Vagina (tissue), 2 donors: ENCODE data around the gene SH2D7. TPM values are rescaled to one million over a fixed set of nuclear protein-coding genes. Genes with fewer than 3 reads are reported as not detected.

Experiments
- DNase-seq, 2 donors: peaks; one replicate each; pipeline ENCODE4 v3.0.0-alpha.2; 2017; ENCODE audit errors: extremely low spot score in 2 of 2
- H3K27ac ChIP-seq: fragments of 200-600 bp; sonication (generic); one replicate; pipeline ENCODE4 v1.5.1; 2019
- H3K27me3 ChIP-seq: fragments of 200-600 bp; sonication (generic); one replicate; pipeline ENCODE4 v1.5.1; 2019
- H3K36me3 ChIP-seq, 2 donors: fragments of 200-600 bp; sonication (generic); one replicate each; pipeline ENCODE4 v1.5.1; 2017 to 2019
- H3K4me1 ChIP-seq: fragments of 200-600 bp; sonication (generic); one replicate; pipeline ENCODE4 v1.5.1; 2019
- H3K4me3 ChIP-seq, 2 donors: fragments of 200-600 bp; sonication (generic); 1 replicate in 1 of 2; 2 replicates in 1 of 2; pipeline ENCODE4 v1.5.1; 2016 to 2019
- H3K9me3 ChIP-seq: fragments of 200-600 bp; sonication (generic); one replicate; pipeline ENCODE4 v1.5.1; 2019
- POLR2A ChIP-seq, 2 donors: fragments of 450-650 bp; IDR thresholded peaks; one replicate each; pipeline ENCODE4 v1.6.1; 2017; ENCODE audit warnings: antibody characterized with exemption in 2 of 2, mild to moderate bottlenecking in 2 of 2, moderate library complexity in 2 of 2
- POLR2AphosphoS5 ChIP-seq, 2 donors: sonication (generic); formaldehyde crosslinking; IDR thresholded peaks; one replicate each; pipeline ENCODE4 v1.9.0; 2017; ENCODE audit warnings: antibody characterized with exemption in 2 of 2, mild to moderate bottlenecking in 2 of 2, low read depth in 1 of 2; ENCODE audit not compliant: insufficient read depth in 1 of 2
- intact Hi-C: fragments of 100-400 bp; cut with DNase I; formaldehyde crosslinking; loops from one replicate; pipeline ENCODE4 v1.15.1; 2023
- total RNA-seq: library from RNA; depleted of rRNA; stranded (reverse); fragments of >200 nt; gene quantifications from one replicate; pipeline ENCODE4 v1.2.3, GENCODE V29; 2016
- TF ChIP-seq, protein P1 (sequence below), 3 experiments: fragments of 450-650 bp in 2 of 3; fragments of 200-600 bp in 1 of 3; sonication (generic) in 1 of 3; IDR thresholded peaks; one replicate each; pipeline ENCODE4 v1.5.1; 2017 to 2019; ENCODE audit warnings: antibody characterized with exemption in 3 of 3, mild to moderate bottlenecking in 2 of 3, moderate library complexity in 2 of 3

Gene SH2D7
- total RNA-seq, 1 donor from 2014 or later: not detected

DNA sequence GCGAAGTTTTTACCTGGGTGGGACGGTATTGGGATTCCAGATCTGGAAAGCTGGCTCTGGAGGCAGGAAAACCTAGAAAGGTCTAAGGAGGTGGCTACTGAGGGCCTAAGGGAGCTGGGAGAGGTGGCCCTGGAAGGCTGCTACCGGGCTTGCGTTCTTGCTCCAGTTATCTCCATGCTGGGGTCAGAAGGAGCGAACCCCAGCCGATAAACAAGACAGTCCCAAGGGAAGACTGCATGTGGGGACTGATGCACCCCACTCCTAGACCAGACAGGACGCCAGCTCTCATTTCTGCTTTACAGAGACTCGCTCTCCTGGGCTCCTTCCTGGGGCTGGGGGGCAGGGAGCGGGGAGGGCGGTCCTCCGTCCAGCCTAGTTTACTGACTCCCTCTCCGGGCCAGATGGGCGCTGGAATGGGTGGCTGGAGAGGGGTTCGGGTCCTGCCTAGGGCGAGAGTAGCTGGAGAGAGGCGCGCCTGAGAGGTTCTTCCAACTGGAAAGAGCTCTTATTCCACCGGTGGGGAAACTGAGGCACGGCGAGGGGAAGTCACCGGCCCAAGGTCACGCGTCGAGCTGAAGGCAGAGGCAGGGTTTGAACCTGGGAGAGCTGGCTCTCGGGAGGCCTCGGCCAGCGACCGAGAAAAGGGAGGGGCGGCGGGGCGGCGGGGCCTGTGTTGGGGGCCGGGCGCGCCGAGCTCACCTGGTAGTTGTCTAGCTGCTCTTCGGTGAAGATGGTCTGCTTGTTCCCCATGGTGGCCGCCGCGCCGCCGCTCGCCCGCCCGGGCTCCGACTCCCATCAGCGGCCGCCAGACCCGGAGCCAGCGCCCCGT lies 38.3 kb downstream of the SH2D7 start:
- TF ChIP-seq, protein P1, sequence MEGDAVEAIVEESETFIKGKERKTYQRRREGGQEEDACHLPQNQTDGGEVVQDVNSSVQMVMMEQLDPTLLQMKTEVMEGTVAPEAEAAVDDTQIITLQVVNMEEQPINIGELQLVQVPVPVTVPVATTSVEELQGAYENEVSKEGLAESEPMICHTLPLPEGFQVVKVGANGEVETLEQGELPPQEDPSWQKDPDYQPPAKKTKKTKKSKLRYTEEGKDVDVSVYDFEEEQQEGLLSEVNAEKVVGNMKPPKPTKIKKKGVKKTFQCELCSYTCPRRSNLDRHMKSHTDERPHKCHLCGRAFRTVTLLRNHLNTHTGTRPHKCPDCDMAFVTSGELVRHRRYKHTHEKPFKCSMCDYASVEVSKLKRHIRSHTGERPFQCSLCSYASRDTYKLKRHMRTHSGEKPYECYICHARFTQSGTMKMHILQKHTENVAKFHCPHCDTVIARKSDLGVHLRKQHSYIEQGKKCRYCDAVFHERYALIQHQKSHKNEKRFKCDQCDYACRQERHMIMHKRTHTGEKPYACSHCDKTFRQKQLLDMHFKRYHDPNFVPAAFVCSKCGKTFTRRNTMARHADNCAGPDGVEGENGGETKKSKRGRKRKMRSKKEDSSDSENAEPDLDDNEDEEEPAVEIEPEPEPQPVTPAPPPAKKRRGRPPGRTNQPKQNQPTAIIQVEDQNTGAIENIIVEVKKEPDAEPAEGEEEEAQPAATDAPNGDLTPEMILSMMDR (IDR thresholded peaks at IDR 0.05): no peak
- TF ChIP-seq POLR2A (IDR thresholded peaks at IDR 0.05) (no peak), POLR2AphosphoS5 (IDR thresholded peaks at IDR 0.05; ENCODE audit: insufficient read depth in 1 of 2, low read depth in 1 of 2) (no peak)
- Histone ChIP-seq H3K4me3 (peak overlapping the region; percentile 63 to 77), H3K9me3 (no peaks in the 10 kb centered on the region), H3K27me3 (no peaks in the 10 kb centered on the region), H3K4me1 (peaks cover 22% of the 10 kb centered on the region), H3K36me3 (no peaks in the 10 kb centered on the region), H3K27ac (peak overlapping the region; percentile 88)
- DNase-seq: no peak
- intact Hi-C loops: loop anchor here (10.0 kb wide), 1 partner anchor 294 kb away; no protein-coding TSS in a partner anchor

DNA sequence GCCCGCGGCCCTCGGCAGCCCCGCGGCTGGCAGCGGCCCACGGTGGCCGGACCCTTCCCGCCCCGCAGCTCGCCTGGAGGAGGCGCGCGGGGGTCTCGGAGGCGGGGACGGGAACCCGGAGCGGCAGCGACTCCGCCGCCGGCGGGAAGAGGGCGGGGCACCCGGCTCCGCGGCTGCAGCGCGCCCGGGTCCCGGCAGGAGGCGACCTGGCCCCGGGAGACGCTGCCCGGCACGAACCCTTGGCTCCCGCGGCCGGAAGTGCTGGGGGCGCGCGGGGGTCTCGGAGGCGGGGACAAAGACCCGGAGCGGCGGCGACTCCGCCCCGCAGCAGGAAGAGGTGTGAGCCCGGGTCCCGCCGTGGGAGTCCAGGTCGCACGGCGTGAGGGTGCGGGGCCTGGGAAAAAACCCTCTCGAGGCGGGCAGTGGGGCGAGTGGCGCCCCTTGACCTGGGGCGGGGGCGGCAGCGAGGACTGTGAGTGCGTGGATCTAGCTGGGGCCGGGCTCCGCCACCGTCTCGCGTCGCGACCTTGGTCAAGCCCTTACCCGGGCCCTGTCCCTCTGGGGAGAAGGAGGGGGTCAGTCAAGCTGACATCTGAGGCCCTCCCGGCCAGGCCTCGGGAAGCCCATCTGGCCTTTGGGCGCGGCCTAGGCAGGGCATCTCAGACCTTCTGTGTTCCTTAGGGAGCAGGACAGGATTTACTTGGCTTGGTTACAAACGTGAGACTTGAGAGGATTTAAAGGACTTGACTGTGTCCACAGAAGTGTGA lies 39.1 kb downstream of the SH2D7 start, which contains the start of gene CIB2:
CIB2 (minus strand) TSS at position 151 of the 767 bp plus-strand sequence. CDS start 230 bp downstream, outside the sequence.
- DNase-seq: no peak
- TF ChIP-seq POLR2AphosphoS5 (IDR thresholded peaks at IDR 0.05; ENCODE audit: insufficient read depth in 1 of 2, low read depth in 1 of 2) (peak in 1 of 2 donors; percentile 68), POLR2A (IDR thresholded peaks at IDR 0.05) (no peak)
- TF ChIP-seq, protein P1 (IDR thresholded peaks at IDR 0.05): peak; percentile 56 to 74 (median 71)
- H3K4me1 ChIP-seq: peaks cover 25% of the 10 kb centered on the region
- H3K4me3 ChIP-seq: peak within 1 kb of the TSS; percentile 63 to 77
- intact Hi-C loops: loop anchor here (10.0 kb wide), 1 partner anchor 293 kb away; no protein-coding TSS in a partner anchor
- no peaks in the 10 kb centered on the region for H3K36me3 ChIP-seq
- H3K9me3 ChIP-seq: no peaks in the 10 kb centered on the region
- no peaks in the 10 kb centered on the region for H3K27me3 ChIP-seq
- H3K27ac ChIP-seq: peak within 1 kb of the TSS; percentile 88

DNA sequence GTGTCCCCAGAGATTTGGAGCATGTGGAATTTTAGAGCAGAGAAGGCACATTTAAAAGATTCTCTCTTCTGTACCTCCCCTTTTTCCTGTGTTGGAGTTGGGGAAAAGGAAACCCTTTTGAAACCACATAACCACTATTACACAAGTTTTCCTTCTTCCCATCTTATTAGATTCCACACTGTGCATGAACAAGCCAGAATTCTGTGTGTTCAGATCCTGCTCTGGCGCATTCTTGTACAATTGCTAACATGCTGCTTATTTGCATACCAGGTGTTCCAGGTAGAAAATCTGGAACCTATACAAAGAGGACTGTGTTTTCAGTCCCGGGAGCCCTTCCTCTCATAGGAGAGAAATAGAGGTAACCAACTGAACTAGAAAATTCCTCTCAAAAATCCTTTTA lies 41.4 kb downstream of the SH2D7 start:
- Histone ChIP-seq H3K4me3 (no peak overlapping the region), H3K27me3 (no peaks in the 10 kb centered on the region), H3K9me3 (no peaks in the 10 kb centered on the region), H3K4me1 (peaks cover 25% of the 10 kb centered on the region), H3K36me3 (no peaks in the 10 kb centered on the region), H3K27ac (no peak overlapping the region)
- TF ChIP-seq POLR2A (IDR thresholded peaks at IDR 0.05) (no peak), POLR2AphosphoS5 (IDR thresholded peaks at IDR 0.05; ENCODE audit: insufficient read depth in 1 of 2, low read depth in 1 of 2) (peak in 1 of 2 donors; percentile 73)
- no peak for DNase-seq
- intact Hi-C loops: loop anchor here (10.0 kb wide), 1 partner anchor 291 kb away; no protein-coding TSS in a partner anchor

DNA sequence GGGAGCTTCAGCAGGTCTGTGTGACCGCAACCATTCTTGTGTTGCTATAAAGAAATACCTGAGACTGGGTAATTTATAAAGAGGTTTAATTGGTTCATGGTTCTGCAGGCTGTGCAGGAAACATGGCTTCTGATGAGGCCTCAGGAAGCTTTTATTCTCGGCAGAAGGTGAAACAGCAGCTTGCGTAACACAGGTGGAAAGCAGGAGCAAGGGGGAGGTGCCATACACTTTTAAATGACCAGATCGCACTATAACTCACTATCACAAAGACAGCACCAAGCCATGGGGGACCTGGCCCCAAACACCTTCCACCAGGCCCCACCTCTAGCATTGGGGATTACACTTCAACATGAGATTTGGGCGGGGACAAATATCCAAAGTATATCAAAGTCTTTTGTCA lies 47.2 kb downstream of the SH2D7 start:
- H3K36me3 ChIP-seq: no peaks in the 10 kb centered on the region
- H3K27me3 ChIP-seq: no peaks in the 10 kb centered on the region
- no peaks in the 10 kb centered on the region for H3K9me3 ChIP-seq
- peaks cover 6% of the 10 kb centered on the region for H3K4me1 ChIP-seq
- DNase-seq: peak in 1 of 2 donors; percentile 20
- H3K27ac ChIP-seq: no peak overlapping the region
- TF ChIP-seq, protein P1 (IDR thresholded peaks at IDR 0.05): no peak
- H3K4me3 ChIP-seq: no peak overlapping the region
- intact Hi-C loops: loop anchor here (10.0 kb wide), 1 partner anchor 285 kb away; no protein-coding TSS in a partner anchor

DNA sequence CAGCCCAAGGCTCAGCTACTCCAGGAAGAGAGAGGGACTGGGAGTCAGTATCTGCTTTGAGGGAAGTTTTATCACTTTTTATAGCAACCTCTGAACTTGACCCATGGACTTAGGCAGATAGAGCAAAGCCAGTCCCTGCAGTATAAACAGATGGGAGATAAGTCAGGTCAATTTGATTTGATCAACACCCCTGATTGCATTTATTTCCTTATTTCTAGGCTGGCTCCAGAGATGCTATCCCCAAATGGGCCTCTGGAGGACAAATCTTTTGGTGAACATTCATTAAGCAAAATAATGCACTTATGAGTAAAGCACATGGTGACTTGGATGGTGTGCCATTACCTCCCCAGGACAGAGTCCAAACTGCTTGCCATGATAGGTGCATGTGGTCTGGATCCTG lies 47.9 kb downstream of the SH2D7 start:
- Histone ChIP-seq H3K27me3 (no peaks in the 10 kb centered on the region), H3K27ac (no peak overlapping the region), H3K9me3 (no peaks in the 10 kb centered on the region), H3K36me3 (no peaks in the 10 kb centered on the region), H3K4me1 (peaks cover 6% of the 10 kb centered on the region), H3K4me3 (no peak overlapping the region)
- intact Hi-C loops: no loop called here
- no peak for DNase-seq
- TF ChIP-seq, protein P1 (IDR thresholded peaks at IDR 0.05): no peak
- TF ChIP-seq POLR2AphosphoS5 (IDR thresholded peaks at IDR 0.05; ENCODE audit: insufficient read depth in 1 of 2, low read depth in 1 of 2) (no peak), POLR2A (IDR thresholded peaks at IDR 0.05) (no peak)
